HUES48 (cell line): Measurements from ENCODE around the gene GDF2.

ENCODE experiments used
- H3K27ac ChIP-seq: one replicate; pipeline ENCODE4 v1.7.0; 2013; ENCODE audit warnings: low read depth, low read length, inconsistent platforms
- H3K27me3 ChIP-seq: 2 replicates; pipeline ENCODE4 v1.6.1; 2013; ENCODE audit warnings: mild to moderate bottlenecking, low read length; ENCODE audit not compliant: control insufficient read depth, insufficient read depth
- H3K36me3 ChIP-seq: 2 replicates; pipeline ENCODE4 v1.6.1; 2013; ENCODE audit warnings: low read length; ENCODE audit not compliant: control insufficient read depth, insufficient read depth
- H3K4me1 ChIP-seq: 2 replicates; pipeline ENCODE4 v1.6.1; 2013; ENCODE audit warnings: mild to moderate bottlenecking, low read length; ENCODE audit not compliant: control insufficient read depth, insufficient read depth
- H3K4me3 ChIP-seq: 2 replicates; pipeline ENCODE4 v1.5.1; 2013; ENCODE audit warnings: mild to moderate bottlenecking, low read depth, low read length
- H3K9ac ChIP-seq: 2 replicates; pipeline ENCODE4 v1.6.1; 2013; ENCODE audit warnings: mild to moderate bottlenecking, low read depth, low read length, moderate library complexity
- H3K9me3 ChIP-seq: 2 replicates; pipeline ENCODE4 v1.6.1; 2013; ENCODE audit warnings: low read length; ENCODE audit not compliant: control insufficient read depth, insufficient read depth

GDF2 gene

GRCh38 chr10:47322300-47323061, at the start of gene GDF2:
GDF2 (plus strand) TSS chr10:47322454; CDS start chr10:47322669, 215 bp downstream.
- no peak within 1 kb of the TSS for H3K9ac ChIP-seq
- H3K27me3 ChIP-seq, result no peaks in the 10 kb centered on the region
- no peaks in the 10 kb centered on the region for H3K9me3 ChIP-seq
- H3K27ac ChIP-seq, result no peak within 1 kb of the TSS
- H3K4me3 ChIP-seq, result no peak within 1 kb of the TSS
- no peaks in the 10 kb centered on the region for H3K36me3 ChIP-seq
- H3K4me1 ChIP-seq, result no peaks in the 10 kb centered on the region

DNA sequence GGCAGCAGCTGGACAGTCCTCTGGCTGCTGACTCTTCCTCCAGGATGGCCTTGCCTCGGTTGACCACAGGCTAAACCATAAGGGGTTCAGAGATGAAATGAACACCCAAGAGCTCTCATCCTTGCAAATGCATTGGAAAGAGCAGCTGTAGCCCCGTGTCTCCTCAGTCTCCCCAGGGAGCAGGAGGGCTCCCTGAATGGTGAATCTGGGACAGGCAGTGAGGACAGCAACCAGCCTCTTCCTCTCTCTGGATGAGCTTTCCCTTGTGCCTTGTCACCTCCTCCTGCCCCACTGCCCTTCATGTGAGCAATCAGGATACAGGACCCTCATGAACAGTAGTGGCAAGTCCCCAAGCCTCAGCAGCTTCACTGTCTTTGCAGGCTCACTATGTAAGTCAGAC, 46.2 kb upstream of the GDF2 start:
- Histone ChIP-seq H3K27me3 (no peaks in the 10 kb centered on the region), H3K36me3 (no peaks in the 10 kb centered on the region), H3K27ac (no peak overlapping the region), H3K4me1 (no peaks in the 10 kb centered on the region), H3K9ac (no peak overlapping the region), H3K9me3 (no peaks in the 10 kb centered on the region; the same call in 1 of the 2 replicates), H3K4me3 (no peak overlapping the region)

GRCh38 chr10:47276576-47277351, 45.5 kb upstream of the GDF2 start:
- H3K9me3 ChIP-seq, result no peaks in the 10 kb centered on the region; the same call in 1 of the 2 replicates
- no peaks in the 10 kb centered on the region for H3K27me3 ChIP-seq
- H3K4me1 ChIP-seq, result no peaks in the 10 kb centered on the region
- no peak overlapping the region for H3K4me3 ChIP-seq
- H3K36me3 ChIP-seq, result no peaks in the 10 kb centered on the region
- no peak overlapping the region for H3K27ac ChIP-seq
- no peak overlapping the region for H3K9ac ChIP-seq

DNA sequence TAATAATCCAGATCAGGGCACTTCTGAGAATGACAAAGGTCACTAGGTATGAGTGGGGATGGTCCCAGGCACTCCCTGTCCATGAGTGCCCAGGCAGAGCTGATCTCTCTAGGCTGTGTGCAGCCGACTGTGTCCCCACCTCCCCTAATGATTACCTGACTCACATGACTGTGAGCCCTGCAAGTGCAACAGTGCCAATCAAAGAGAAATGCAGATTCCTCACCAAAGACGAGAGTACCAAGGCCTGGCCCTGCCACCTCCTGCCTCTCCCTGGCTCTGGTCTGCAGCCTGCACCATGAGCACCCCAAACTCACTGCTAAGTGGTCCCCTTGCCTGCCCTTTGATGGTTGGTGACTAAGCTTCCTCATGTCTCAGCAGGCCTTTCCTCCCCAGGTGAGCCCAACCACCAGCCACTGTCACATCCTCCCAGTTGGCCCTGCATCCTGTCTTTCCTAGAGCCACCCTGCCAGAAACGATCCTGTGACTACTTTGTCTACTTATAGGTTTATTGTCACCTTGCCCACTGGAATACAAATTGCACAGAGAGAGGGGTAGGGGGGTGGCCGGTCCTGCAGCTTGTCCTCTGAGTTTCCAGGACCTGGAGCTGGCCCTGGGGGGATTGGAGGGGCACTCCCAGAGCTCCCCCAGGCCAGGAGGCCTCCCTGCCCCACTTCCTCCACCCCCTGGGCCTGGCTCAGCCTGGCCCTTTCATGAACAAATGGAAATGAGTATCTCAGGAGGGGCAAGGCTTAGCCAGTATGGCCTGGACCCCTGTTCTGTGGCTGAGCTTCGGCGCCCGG, 44.7 kb upstream of the GDF2 start:
- Histone ChIP-seq H3K27ac (no peak overlapping the region), H3K4me1 (no peaks in the 10 kb centered on the region), H3K4me3 (no peak overlapping the region), H3K9me3 (no peaks in the 10 kb centered on the region; the same call in 1 of the 2 replicates), H3K9ac (no peak overlapping the region), H3K27me3 (no peaks in the 10 kb centered on the region), H3K36me3 (no peaks in the 10 kb centered on the region)

DNA sequence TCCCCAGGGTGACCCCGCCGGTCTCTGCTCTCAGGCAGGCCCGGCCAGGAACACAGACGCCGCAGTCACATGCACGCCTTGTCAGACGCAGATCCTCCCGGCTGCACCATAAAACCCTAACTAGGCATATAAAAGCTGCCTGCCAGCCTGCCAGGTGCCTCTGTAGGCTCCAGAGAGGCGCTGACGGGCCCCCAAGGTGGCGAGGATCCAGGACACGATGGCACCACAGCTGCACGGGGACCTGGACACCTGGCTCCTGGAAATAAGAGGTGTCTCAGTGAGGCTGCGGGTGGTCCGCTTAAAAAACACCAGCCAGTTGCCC, 44.1 kb upstream of the GDF2 start:
- H3K9ac ChIP-seq, result no peak overlapping the region
- no peaks in the 10 kb centered on the region; the same call in 1 of the 2 replicates for H3K9me3 ChIP-seq
- no peak overlapping the region for H3K4me3 ChIP-seq
- no peak overlapping the region for H3K27ac ChIP-seq
- no peaks in the 10 kb centered on the region for H3K27me3 ChIP-seq
- H3K36me3 ChIP-seq, result no peaks in the 10 kb centered on the region
- no peaks in the 10 kb centered on the region for H3K4me1 ChIP-seq

GRCh38 chr10:47278720-47279119, 43.5 kb upstream of the GDF2 start:
- H3K4me1 ChIP-seq, result no peaks in the 10 kb centered on the region
- no peak overlapping the region for H3K9ac ChIP-seq
- no peak overlapping the region for H3K4me3 ChIP-seq
- no peaks in the 10 kb centered on the region; the same call in 1 of the 2 replicates for H3K9me3 ChIP-seq
- H3K27ac ChIP-seq, result no peak overlapping the region
- no peaks in the 10 kb centered on the region for H3K27me3 ChIP-seq
- no peaks in the 10 kb centered on the region for H3K36me3 ChIP-seq

DNA sequence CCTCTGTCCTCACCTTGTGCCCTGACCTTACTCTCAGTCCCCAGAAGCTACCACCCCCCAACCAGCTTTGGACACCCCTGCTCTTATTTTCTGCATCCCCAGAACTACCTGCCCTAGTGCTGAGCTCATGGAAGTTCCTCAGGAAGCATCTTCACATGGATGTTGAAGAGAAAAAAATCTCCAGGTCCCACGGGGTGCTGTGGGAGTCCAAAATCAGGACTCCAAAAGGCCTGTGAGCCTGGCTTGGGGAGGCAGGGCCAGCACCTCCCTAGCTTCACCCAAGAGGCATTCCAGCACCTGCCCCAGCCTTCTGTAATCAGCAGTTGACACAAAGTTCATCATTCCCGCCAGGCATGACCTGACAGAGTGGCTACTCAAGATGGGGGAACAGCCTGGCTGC, 43.0 kb upstream of the GDF2 start:
- Histone ChIP-seq H3K27ac (no peak overlapping the region), H3K9ac (no peak overlapping the region), H3K4me3 (no peak overlapping the region), H3K36me3 (no peaks in the 10 kb centered on the region), H3K27me3 (no peaks in the 10 kb centered on the region), H3K9me3 (no peaks in the 10 kb centered on the region), H3K4me1 (no peaks in the 10 kb centered on the region)

DNA sequence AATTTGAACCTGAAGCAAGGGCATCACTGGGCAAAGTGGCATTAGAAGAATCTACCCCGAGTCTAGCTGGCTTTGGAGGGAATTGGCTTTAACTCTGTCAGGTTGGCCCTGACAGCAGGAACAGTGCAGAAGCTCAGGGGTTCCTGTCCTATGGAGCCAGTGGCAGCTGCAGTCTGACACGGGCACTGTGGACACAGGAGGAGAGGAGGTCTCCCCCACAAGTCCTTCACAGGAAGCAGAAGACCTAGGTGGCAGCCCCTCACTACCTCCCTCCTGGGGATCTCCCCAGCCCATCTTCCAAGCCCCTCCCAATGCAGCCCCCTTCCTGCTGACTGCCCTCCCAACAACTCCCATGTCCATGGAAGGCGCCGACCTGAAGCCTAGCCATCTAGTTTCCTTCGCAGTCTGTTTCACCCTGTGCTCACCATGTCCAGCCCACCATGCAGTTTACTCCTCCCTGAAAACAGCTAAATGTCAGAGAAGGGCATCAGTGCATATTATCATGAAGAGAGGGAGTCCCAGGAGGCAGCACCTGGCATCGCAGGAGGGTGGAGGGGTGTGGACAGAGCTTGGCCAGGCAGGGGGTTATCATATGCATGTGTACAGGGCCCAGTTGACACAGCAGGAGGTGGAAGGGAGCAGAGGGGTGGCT, 40.1 kb upstream of the GDF2 start:
- no peaks in the 10 kb centered on the region for H3K9me3 ChIP-seq
- no peak overlapping the region for H3K4me3 ChIP-seq
- H3K27me3 ChIP-seq, result no peaks in the 10 kb centered on the region
- H3K4me1 ChIP-seq, result no peaks in the 10 kb centered on the region
- H3K9ac ChIP-seq, result no peak overlapping the region
- no peaks in the 10 kb centered on the region for H3K36me3 ChIP-seq
- H3K27ac ChIP-seq, result no peak overlapping the region

- H3K27ac ChIP-seq, result no peak overlapping the region
- H3K36me3 ChIP-seq, result no peaks in the 10 kb centered on the region
- H3K4me1 ChIP-seq, result no peaks in the 10 kb centered on the region
- no peak overlapping the region for H3K9ac ChIP-seq
- H3K27me3 ChIP-seq, result no peaks in the 10 kb centered on the region
- no peak overlapping the region for H3K4me3 ChIP-seq
- H3K9me3 ChIP-seq, result no peaks in the 10 kb centered on the region
Measured at GRCh38 chr10:47282657-47283018, 39.6 kb upstream of the GDF2 start.

DNA sequence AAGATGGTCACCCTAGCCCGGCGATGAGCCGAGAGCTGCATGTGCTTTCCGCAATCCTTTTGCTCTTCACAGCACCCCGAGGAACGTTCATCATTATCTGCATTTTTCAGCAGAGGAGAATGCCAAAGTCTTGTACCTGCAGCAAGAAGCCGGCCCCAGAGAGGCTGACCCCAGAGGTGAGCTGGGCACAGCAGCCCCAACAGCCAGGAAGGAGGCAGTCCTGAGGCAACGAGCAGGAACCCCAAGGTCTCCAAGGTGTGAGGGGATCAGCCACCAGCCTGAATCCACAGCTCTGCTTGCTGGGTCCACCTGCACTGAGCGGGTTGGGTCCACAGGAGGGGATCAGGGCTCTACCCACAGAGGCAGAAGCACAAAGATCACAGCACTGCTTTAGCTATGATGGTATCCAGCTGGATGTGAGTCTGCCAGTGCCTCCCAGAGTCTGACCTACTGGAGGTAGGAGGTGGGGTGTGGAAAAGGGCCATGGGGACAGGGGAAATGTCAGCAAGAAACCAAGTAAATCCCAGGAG, 39.1 kb upstream of the GDF2 start:
- Histone ChIP-seq H3K36me3 (no peaks in the 10 kb centered on the region), H3K9ac (no peak overlapping the region), H3K27me3 (no peaks in the 10 kb centered on the region), H3K4me3 (no peak overlapping the region), H3K4me1 (no peaks in the 10 kb centered on the region), H3K27ac (no peak overlapping the region), H3K9me3 (no peaks in the 10 kb centered on the region)
